Esophagus squamous epithelium (tissue), 4 donors: ENCODE results near the gene LRRC15.

Source experiments
- POLR2A ChIP-seq, 4 donors: fragments of 450-650 bp; IDR thresholded peaks; one replicate each; pipeline ENCODE4 v1.6.1; 2017; ENCODE audit warnings: antibody characterized with exemption in 4 of 4, mild to moderate bottlenecking in 4 of 4, moderate library complexity in 3 of 4
- TF ChIP-seq, protein P1 (sequence below), 6 experiments: fragments of 450-650 bp in 4 of 6; fragments of 200-600 bp in 2 of 6; sonication (generic) in 2 of 6; IDR thresholded peaks; one replicate each; pipeline ENCODE4 v1.5.1; 2016 to 2019; ENCODE audit warnings: antibody characterized with exemption in 6 of 6, mild to moderate bottlenecking in 4 of 6, moderate library complexity in 4 of 6

DNA sequence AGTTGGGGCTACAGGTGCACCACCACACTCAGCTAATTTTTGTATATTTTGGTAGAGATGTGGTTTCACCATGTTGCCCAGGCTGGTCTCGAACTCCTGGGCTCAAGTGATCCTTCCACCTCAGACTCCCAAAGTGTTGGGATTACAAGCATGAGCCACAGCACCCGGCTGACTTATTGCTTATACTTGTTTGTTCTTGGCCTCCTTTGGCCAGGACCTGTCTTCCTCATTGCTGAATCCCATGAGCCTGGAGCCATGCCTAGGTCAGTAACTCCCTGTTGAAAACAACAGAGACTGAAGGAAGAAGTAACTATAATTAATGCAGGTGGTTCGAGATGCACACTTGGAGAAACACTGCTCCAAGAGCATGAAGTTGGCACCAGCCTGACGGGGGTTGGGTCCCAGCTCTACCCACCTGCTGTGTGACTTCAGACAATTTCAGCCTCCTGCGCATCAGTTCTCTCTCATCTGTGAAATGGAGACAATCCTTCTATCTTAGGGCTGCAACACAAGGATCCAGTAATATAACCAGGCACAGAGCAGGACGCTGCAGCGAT lies 57.3 kb downstream of the LRRC15 start:
- TF ChIP-seq, protein P1, sequence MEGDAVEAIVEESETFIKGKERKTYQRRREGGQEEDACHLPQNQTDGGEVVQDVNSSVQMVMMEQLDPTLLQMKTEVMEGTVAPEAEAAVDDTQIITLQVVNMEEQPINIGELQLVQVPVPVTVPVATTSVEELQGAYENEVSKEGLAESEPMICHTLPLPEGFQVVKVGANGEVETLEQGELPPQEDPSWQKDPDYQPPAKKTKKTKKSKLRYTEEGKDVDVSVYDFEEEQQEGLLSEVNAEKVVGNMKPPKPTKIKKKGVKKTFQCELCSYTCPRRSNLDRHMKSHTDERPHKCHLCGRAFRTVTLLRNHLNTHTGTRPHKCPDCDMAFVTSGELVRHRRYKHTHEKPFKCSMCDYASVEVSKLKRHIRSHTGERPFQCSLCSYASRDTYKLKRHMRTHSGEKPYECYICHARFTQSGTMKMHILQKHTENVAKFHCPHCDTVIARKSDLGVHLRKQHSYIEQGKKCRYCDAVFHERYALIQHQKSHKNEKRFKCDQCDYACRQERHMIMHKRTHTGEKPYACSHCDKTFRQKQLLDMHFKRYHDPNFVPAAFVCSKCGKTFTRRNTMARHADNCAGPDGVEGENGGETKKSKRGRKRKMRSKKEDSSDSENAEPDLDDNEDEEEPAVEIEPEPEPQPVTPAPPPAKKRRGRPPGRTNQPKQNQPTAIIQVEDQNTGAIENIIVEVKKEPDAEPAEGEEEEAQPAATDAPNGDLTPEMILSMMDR (IDR thresholded peaks at IDR 0.05) = no peak
- no peak for TF ChIP-seq POLR2A (IDR thresholded peaks at IDR 0.05)
